AML-193 (cell line): Measurements from ENCODE around the gene MYOF.
A peak's percentile ranks its signal among the peaks of the same experiment; 100 is the strongest.
"Not testable (repeated sequence)": the region's sequence is repeated elsewhere in the genome, so short reads cannot be mapped to it uniquely, and the experiment has no call there.

Source experiments
- DNase-seq, 2 experiments: peaks; one replicate each; lab custom pipeline; 2025; lab: John Stamatoyannopoulos, UW

MYOF gene

GRCh38 chr10:93457511-93457910, 24.6 kb downstream of the MYOF start:
- no peak for DNase-seq

- no peak for DNase-seq
These were observed 25.7 kb downstream of the MYOF start for GRCh38 chr10:93456480-93456879.

GRCh38 chr10:93454736-93455135, 27.4 kb downstream of the MYOF start:
- no peak for DNase-seq

- no peak for DNase-seq
These were observed 28.0 kb downstream of the MYOF start for GRCh38 chr10:93454146-93454545.

GRCh38 chr10:93452143-93452542, 30.0 kb downstream of the MYOF start:
- DNase-seq: no peak

- no peak for DNase-seq
These were observed 30.7 kb downstream of the MYOF start for GRCh38 chr10:93451244-93451947.

- DNase-seq: no peak
These were observed 34.2 kb downstream of the MYOF start for GRCh38 chr10:93447970-93448369.

GRCh38 chr10:93447019-93447418, 35.1 kb downstream of the MYOF start:
- DNase-seq: no peak

- DNase-seq: no peak
These were observed 36.0 kb downstream of the MYOF start for GRCh38 chr10:93445978-93446720.

- no peak for DNase-seq
These were observed 36.8 kb downstream of the MYOF start for GRCh38 chr10:93445097-93445960.

- DNase-seq: no peak
These were observed 38.7 kb downstream of the MYOF start for GRCh38 chr10:93443481-93443880.

GRCh38 chr10:93442721-93443120, 39.4 kb downstream of the MYOF start:
- not testable (repeated sequence) for DNase-seq

- DNase-seq: no peak
These were observed 41.5 kb downstream of the MYOF start for GRCh38 chr10:93440591-93441091.

- no peak for DNase-seq
These were observed 43.4 kb downstream of the MYOF start for GRCh38 chr10:93438613-93439253.

GRCh38 chr10:93437946-93438612, 44.1 kb downstream of the MYOF start:
- DNase-seq: no peak

- no peak for DNase-seq
These were observed 44.8 kb downstream of the MYOF start for GRCh38 chr10:93437086-93437945.

- DNase-seq: no peak
These were observed 45.5 kb downstream of the MYOF start for GRCh38 chr10:93436591-93437085.

- peak; percentile 77 to 78 for DNase-seq
These were observed 46.3 kb downstream of the MYOF start for GRCh38 chr10:93435621-93436397.

GRCh38 chr10:93434991-93435491, 47.1 kb downstream of the MYOF start:
- DNase-seq: no peak
